Measurements from ENCODE around the gene AEN.
A peak's percentile ranks its signal among the peaks of the same experiment; 100 is the strongest.

Gene AEN, protein sequence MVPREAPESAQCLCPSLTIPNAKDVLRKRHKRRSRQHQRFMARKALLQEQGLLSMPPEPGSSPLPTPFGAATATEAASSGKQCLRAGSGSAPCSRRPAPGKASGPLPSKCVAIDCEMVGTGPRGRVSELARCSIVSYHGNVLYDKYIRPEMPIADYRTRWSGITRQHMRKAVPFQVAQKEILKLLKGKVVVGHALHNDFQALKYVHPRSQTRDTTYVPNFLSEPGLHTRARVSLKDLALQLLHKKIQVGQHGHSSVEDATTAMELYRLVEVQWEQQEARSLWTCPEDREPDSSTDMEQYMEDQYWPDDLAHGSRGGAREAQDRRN

DNA sequence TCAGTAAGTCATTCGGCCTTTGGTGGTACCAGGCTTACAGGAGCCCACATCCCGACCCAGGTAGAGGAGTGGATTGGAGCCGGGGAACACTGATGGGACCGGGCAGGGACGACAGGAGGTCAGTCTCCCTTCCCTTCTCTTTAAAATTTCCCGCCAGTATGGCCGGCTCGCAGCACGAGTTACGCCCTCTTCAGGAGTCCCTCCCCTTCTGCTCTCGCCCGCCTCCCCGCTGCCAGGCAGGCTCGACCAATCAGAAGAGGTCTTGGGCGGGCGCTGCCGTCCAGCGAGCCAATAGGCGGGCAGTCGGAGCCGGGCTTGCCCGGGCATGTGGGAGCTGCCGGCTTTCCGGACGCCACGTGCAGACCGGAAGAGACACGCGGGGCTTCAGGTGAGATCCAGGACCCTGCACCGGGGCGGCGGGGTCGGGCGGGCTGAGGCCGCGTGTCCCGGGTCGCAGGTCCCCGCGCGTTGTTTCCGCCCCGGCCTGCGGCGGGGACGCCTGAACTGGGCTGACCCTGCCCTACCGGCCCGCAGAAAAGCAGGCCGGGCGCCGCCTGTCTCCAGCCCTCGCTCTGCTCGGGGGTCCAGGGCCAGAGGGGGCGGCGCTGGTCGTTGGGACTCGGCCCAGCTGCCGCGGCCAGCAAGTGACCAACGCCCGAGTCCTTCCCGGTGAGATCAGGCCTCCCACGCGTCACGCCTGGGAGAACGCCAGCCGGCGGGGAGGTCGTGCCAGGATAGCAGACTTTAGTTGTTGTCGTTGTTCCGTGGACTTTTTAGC, at the start of gene AEN:
Gene AEN (plus strand): TSS at position 346 of the 778 bp plus-strand sequence. CDS start 4,870 bp downstream, outside the sequence.
- peak; percentile 87 to 92 for DNase-seq (ENCODE audit: low read depth in 2 of 2)

DNA sequence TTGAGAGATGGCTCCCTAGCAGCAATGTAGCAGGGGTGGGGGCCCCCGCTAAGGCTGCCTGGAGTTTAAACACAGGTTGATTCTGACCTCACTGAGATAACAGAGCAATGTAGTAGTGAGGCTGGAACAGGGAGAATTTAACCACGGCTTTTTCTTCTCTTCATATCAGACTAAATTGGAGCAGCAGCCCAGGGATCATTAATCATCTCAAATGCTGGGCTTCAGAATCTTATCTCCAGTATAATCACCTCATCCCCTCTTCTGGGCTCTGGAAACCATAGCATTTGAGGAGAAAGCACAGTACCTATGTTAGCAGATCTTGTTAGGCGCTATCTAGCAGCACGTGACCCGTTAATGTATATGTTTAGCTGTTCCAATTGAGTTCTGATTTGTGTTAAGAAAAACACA, 49.3 kb upstream of the AEN start:
- no peak for DNase-seq (ENCODE audit: low read depth in 2 of 2)

DNA sequence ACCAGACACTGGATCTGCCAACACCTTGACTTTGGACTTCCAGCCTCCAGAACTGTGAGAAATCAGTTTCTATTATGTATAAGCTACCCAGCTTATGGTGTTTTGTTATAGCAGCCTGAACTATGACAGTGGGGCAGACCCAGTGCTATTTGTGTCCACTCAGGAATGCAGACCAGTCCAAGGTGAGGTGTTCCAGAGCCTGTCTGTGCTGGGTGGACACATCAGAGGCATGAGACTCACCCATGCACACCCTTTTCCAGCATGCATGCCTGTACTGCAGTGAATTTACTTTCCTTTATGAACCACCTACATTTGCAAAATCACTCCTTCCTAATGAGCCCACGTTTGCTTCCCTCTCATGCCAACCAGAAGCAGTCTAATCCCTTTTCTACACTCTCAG, 47.1 kb upstream of the AEN start:
- no peak for DNase-seq (ENCODE audit: low read depth in 2 of 2)

DNA sequence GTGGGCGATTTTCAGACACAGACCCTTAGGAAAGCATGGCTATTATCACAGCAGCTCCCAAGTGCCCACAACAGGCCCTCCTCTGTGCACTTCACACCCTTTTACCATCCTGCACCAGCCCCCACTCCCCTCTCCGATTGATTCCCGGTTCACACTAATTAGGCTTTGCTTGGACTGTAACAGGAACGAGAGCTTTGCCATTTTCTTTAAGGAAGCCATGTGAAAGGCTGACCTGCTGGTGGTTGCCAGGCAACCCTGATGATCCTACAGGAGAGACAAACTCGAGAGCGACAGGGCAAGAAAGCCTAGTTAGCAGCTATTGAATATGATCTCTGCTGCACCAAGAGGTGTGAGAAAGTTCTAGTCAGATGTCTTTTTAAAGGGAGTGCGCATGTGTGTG, 46.5 kb upstream of the AEN start:
- DNase-seq (ENCODE audit: low read depth in 2 of 2): no peak

DNA sequence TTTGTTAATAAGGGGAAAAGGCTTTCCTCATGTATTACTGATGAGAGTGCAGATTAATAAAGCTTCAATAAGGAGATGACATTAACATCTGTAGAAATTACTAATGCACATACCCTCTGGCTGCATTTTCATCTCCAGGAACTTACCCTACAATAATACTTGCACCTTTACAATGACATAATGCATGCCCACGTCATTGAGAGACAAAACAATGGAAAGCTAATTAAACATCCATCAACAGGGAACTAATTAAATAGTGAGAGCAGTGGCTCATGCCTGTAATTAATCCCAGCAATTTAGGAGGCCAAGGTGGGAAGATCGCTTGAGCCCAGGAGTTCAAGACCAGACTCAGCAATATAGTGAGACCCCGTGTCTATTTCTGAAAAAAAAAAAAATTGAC, 41.8 kb upstream of the AEN start:
- DNase-seq (ENCODE audit: low read depth in 2 of 2): no peak

DNA sequence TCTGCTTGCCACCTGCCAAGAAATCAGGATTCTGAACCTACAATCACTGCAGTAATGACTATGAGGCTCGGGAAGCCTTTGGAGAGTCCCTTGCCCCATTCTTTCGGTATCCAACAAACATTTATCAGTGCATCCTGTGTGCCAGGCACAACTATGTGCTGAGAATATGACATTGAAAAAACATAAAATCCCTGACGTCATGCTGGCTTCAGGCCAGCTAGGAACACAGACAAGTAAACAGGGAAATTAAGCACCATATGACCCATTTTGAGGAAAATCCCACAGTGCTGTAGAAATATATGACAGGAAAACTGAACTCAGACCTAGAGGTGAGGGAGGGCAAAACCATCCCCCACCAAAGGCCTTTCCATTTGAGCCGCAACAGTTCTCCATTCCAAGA, 40.6 kb upstream of the AEN start:
- DNase-seq (ENCODE audit: low read depth in 2 of 2): no peak

DNA sequence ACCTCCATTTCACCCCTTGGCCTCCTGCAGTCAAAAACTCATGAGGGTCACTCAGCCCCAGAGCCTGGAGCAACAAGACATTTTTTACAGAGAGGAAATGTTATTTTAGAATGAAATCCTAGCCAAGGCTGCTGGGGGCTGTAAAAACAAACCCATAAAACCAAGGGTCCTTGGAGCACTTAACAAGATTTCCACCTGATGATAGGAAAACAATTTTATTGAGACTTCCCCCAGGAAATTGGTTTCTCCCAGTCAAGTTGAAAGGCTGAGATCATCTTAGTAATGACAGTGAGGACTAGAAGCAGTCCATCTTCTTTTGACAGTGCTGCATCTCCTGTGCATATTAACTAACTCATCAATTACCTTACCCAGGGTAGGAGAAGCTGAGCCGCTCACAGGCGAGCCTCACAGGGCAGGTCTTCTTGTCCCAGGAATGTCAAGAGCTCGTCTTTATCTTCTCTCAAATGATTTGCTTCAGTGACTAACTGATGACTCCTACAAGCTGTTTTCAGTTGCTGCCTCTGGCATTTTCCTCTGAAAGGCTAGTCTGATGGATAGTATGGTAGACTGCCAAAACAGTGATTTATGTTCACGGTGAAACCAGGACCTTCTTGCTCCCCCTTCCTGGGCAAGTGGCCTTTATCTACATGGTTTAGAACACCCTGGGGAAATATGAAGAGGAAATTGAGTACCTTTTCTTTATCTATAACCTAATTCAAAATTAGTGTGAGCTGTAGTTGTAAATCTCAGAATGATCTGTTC, 34.6 kb upstream of the AEN start:
- DNase-seq (ENCODE audit: low read depth in 2 of 2): no peak

DNA sequence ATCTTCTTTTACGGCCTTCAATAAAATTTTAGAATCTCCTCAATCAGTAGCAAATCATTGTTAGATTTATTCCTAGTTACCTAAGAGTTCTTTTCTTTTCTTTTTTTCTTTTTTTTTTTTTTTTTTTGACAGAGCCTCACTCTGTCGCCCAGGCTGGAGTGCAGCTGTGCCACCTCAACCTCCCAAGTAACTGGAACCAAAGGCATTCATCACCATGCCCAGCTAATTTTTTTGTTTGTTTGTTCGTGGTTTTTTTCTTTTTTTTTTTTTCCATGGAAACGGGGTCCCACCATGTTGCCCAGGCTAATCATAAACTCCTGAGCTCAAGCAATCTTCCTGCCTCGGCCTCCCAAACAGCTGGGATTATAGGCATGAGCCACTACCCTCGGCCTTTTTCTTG, 30.4 kb upstream of the AEN start:
- DNase-seq (ENCODE audit: low read depth in 2 of 2): no peak

DNA sequence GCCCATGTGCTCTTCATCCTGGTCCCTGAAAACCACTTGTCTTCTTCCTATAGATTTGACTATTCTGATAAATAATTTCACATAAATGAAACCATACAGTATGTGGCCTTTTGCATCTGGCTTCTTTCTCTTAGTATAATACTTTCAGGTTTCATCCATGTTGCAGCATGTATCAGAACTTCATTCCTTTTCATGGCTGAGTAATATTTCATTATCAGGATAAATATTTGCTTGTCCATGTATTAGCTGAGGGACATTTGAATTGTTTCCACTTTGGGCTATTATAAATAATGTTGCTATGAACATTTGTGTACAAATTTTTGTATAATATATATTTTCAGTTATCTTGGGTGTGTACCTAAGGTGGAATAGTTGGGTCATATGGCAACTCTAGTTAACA, 29.8 kb upstream of the AEN start:
- no peak for DNase-seq (ENCODE audit: low read depth in 2 of 2)

DNA sequence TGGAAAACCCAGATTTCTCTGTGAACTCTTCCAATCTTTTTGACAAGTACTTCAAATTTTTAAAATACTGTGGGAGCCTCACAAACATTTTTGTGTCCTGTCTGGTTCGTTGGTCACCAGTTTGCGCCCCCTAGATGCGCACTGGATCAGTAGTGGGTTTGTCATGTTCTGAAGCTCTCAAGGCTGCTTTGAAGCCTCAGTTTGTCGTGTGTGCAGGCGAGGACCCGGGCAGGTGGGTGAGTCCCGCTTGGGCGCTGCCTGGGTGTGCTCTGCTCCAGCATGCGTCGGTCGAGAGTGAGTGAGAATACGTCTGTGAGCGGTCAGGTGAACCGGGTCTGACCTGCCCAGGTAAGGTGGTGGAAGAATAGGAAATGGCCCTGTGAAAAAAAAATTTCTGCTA, 17.3 kb upstream of the AEN start:
- no peak for DNase-seq (ENCODE audit: low read depth in 2 of 2)

DNA sequence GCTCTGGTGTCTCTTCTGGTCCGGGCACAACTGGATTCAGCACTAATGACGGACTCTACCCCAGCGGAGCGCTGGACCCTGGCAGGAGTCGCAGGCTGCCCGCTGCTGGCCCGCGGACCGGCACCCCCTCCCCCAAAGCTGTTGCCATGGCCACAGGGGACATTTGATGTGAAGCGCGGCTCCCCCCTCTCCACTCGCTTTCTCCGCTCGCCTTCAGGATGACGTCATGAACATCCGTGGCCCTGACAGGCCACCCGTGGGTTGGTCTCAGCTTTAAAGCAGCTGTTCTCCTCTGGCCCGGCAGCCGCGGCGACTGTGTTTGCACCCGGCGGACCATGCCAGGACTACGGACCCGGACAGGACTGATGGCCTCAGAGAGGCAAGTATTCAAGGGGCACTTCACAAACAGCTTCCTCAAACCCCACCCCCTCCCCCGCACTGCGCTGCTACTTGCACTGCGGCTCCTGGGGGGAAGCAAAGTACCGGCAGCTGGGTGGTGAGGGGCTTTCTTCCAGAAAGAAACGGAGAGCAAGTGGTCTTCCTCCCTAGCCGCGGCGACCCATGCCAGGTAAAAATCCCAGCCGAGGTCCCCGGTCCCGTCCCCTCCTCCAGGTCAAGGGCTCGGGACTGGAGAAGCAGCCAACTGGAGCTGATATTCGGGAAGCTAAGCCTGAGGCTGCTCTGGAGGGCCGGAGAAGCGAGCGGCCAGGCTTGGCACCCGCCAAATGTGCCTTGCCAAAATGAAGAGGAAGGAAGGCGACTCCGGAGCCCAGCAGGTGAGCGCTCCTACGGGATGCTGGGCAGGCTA, 16.6 kb upstream of the AEN start:
- no peak for DNase-seq (ENCODE audit: low read depth in 2 of 2)

DNA sequence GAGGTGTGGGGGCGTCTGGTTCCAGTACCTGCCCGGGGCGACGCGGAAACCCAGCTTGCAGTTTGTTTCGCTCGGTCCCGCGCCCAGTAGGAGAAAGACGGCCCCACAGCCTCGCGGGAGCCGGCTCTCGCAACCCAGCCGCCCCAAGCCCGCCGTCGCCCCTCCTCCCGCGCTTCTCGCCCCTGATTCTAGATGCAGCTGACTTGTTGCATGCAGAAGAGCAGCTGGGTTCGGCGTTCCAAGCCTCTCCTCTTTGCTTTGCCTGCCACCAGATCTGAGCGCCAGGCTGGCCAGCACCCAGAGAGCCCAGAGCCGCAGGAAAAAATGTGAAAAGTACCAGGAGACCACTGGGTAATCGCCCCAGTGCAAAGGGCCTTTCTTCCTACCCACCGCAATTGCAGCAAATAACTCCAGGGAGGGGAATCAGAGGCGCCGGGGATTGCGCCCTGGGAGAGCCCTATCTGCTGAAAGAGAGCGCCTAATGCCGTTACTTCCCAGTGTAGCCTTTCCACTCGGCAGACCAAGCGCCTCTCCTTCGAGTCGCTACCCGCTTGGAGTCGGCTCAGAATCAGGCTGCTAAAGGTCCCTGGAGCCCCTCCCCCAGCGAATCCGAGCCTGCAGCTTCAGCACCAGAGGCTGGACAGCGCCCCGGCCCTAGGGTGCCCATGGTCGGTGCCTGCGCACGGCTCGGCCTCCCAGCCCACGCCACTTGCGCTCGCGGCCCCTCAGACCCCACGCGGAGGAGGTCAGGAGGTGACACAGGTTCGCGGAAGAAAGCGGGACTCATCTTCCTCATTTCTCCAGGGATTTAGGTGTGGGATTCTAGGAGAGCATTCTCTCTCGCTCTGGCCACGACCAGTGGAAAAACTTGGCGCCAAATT, 15.7 kb upstream of the AEN start:
- DNase-seq (ENCODE audit: low read depth in 2 of 2): peak in 1 of 2 donors; percentile 33

DNA sequence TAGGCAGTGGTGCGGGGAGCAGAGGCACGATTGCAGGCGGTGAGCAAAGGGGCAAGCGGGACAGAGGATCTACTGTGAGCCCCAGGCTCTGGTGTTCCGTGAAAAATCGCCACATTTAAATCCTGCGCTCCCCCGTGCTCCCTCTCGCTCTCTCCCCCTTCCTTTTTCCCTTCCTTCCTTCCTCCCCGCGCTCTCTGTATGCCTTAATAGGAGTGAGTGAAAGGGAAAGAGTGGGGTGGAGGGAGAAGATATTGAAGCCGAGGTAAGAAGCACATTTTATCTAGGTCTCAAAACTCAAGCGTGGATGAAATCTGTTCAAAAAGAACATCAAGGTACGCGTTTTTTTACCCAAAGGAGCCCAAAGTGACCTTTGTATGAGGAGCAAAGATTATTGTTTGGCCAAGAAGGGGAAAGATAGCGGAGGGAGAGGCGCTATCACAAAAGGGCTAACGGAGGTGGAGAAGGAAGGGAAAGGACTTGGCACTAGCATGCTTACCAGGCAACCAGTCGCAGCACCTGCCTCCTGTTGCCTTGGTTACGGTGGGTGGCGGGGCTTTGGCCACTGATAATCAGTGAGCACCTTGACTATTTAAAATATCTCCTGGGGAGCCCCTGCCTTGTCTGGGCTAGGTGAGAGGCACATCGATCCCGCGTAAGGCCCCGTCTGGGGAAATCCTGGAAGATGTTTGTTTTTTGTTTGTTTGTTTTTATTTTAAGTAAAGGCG, 14.9 kb upstream of the AEN start:
- DNase-seq (ENCODE audit: low read depth in 2 of 2): no peak

DNA sequence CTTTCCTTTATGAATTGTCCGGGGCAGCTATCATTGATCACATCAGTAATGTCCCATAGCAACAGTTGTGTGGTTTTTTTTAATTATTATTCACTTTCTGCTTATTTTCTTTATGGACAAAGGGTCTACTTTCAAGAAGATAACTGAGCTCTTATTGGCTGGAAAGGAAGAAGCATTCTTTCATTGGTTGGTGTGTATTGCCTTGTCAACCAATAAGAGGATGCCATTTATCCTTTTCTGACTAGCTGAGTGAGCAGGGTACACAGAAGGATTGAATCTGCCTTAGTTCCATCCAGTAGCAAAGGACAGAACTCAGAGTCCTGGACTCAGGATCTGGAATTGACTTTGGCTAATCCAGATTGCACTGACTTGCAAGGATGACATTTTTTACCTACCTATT, 13.2 kb upstream of the AEN start:
- no peak for DNase-seq (ENCODE audit: low read depth in 2 of 2)

DNA sequence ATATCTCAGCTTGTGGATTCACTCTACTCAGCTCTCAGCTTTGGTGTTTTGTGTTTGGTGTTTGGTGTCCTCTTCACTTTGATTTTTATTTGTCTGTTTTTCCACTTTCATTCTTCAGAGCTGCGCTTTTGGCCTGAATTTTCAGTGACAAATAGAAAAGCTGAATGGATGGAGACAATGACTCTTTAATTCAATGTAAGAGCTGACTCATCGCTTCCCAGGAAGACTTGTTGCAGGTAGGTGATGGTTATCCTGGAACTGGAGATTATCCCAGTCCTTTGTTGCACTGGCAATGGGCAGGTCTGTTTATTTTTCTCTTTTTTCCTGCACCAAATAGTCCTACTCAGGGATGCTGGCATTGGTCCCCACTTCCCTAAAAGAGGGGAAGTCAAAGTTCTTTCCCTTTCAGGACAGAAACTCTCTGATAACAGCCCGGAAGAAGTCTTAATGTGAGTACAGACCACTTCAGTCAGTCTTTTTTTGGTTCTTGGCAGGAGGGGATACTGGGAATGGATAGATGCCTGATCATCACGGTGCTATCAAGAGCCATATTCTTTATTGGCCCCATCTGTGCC, 12.4 kb upstream of the AEN start:
- no peak for DNase-seq (ENCODE audit: low read depth in 2 of 2)

DNA sequence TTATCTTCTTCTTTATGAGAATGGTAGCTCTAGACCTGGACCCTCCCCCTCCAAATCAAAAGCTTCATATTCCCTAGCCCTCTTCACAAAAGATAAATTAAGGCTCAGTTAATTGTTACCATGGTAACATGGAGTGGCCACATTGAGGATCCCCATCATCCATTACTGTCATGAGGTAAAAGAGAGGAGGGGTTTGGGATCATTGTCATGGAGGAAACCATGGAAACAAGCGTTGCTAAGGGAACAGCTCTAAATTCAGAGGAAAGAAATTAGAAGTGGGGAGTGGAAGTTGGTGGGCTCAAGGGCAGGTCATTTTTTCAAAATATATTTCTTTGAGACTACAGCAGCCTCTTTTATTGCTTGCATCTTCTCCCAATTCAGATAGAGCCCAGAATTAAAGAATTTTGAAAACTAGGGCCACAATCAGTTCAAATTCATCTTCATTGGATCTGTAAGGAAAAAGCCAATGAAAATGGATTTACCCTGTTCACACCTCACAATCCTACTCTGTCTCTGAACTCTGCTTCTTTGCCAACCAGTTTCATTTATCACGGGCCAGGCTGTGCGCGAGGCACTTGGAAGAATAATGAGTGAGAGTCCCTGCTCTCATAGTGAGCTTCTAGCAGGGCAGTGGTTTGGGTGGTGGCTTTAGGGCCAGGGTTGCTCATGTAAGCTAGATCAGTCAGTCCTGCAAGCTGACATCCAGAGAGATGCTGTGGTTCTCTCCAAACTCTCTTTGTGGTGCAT, 11.6 kb upstream of the AEN start:
- DNase-seq (ENCODE audit: low read depth in 2 of 2): no peak

DNA sequence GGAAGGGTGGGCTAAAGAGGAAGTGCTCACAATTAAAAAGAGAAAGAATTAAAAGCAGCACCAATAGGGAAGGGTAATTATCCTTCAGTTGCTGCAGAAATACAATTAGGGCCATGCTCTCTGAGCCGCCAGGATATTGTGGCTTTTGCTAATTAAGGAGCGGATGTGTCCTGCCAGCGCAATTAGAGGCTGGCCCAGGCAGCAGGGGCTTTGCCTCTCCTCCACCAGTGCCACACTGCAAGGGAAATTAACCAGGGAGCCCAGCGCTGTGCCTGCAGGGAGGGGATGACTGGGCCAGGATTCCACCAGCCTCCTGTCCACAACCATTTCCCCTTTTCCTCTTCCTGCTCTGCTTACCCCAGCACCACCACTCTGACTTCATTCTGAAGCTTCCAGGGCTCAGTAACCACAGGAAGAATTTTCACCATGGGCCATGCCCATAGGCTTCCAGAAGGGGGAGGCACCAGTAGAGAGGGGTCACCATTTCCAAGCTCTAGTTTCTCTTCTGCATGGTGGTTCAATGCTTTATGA, 10.4 kb upstream of the AEN start:
- no peak for DNase-seq (ENCODE audit: low read depth in 2 of 2)

DNA sequence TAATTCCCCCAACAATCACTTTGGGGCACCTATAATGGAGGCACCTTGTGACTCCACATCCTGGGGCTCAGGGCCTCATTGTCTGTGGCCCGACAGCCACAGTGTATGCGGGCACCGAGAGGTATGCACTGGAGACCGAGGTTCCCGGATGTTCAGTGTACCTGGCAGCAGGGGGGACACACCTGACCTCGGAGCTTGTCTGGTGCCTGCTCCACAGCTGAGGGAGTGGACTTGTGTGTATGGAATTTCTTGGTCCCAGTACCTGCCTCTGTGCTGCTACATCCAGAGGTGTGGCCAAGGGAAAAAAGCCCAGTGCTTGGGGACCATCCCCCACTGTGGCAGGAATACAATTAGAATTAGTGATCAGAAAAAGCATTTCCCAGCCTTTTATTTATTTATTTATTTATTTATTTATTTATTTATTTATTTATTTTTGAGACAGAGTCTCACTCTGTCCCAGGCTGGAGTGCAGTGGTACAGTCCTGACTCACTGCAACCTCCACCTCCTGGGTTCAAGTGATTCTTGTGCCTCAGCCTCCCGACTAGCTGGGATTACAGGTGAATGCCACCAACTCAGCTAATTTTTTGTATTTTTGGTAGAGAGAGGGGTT, 8.8 kb upstream of the AEN start:
- no peak for DNase-seq (ENCODE audit: low read depth in 2 of 2)

All from activated CD4-positive, alpha-beta T cell treated with anti-CD3 and anti-CD28 coated beads for 24 hours (primary cell).